Measurements from ENCODE around the gene KCNQ1OT1.

The KCNQ1OT1 gene

DNA sequence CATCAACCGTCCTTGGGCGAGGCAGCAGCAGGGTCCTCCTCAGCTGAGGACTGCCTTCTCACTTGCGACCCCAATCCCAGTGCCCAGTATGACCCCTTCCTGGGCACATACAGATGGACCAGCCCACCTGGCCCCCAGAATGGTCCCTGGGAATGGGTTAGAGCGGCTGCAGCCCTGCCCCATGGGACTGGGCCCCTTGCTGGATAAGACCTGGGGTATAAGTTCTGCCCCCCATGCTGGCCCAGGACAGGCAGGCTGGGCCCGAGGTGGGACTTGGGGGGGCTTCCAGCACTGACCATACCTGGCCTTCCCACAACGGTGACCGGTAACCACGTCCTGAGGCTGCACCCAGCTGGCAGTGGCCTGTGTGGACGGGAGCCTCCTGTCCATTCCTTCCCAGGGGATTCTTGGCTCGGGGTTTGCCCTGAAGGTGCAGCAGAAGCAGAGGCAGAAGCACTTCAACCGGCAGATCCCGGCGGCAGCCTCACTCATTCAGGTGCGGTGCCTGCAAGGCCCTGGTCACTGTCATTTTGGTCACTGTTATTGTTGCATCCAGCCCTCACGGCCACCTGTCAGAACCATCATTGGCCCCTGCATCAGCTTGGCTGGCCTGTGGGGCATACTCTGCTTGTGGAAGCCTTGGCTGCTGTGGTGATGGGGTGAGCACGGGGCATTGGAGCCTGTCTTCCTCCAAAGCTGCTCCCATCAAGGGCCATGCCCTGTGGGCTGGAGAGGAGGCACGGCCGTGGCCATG is 114.8 kb downstream of the KCNQ1OT1 start:
- DNase-seq (ENCODE audit: low read depth in 1 of 2, low spot score in 1 of 2), result no peak

DNA sequence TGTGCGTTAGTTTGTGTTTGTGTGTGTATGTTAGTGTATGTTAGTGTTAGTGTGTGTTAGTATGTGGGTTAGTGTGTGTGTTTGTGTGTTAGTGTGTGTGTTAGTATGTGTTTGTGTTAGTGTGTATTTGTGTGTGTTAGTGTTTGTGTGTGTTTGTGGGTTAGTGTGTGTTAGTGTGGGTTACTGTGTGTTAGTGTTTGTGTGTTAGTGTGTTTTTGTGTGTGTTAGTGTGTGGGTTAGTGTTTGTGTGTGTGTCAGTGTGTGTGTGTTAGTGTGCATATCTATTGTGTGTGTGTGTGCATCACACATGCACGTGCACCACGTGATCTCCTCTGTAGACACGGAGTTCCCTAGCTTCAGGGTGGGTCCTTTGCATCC is 115.4 kb downstream of the KCNQ1OT1 start:
- DNase-seq (ENCODE audit: low read depth in 1 of 2, low spot score in 1 of 2), result no peak

DNA sequence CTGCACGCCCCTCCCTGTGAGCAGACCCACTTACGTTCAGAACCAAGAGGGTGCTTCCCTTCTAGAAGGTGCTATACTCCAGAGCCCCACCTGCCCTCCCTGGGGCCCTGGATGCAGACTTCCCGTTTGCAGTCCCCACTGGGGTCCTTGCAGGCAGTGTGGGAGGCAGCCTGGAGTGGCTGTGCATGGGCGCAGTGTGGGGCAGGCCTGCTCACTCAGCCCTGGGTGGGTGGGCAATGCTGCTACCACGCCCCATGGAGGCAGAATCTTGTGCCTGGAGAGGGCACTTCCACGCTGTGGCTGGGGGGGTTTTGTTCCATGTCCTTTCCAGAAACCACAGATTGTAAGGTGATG is 116.2 kb downstream of the KCNQ1OT1 start:
- peak in 1 of 2 donors; percentile 0 for DNase-seq (ENCODE audit: low read depth in 1 of 2, low spot score in 1 of 2)

DNA sequence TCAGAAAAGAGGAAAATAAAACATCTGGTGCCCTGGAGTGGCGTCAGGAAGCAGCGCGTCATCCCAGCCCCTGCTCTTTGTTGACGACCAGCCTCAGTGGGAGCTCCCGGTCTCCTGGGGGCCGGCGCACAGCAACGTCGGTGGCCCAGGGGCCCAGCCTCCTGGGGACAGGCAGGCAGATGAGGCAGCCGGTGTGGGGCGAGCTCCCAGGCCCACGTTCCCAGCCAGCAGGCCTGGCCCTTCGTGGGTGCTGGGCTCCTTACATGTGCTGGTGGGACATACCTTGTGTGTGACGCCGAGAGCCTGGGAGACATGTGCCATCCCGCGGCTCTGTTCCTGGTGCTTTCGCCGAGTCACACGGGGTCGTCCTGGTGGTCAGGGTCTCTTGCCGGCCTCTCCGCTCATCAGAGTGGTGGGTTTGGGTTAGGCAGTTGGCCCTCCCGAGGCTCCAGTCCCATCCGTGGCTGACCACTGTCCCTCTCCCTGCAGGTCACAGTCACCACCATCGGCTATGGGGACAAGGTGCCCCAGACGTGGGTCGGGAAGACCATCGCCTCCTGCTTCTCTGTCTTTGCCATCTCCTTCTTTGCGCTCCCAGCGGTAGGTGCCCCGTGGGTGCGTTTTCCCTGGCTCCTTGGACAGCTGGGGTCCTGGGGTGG is 116.7 kb downstream of the KCNQ1OT1 start:
- no peak for DNase-seq (ENCODE audit: low read depth in 1 of 2, low spot score in 1 of 2)

DNA sequence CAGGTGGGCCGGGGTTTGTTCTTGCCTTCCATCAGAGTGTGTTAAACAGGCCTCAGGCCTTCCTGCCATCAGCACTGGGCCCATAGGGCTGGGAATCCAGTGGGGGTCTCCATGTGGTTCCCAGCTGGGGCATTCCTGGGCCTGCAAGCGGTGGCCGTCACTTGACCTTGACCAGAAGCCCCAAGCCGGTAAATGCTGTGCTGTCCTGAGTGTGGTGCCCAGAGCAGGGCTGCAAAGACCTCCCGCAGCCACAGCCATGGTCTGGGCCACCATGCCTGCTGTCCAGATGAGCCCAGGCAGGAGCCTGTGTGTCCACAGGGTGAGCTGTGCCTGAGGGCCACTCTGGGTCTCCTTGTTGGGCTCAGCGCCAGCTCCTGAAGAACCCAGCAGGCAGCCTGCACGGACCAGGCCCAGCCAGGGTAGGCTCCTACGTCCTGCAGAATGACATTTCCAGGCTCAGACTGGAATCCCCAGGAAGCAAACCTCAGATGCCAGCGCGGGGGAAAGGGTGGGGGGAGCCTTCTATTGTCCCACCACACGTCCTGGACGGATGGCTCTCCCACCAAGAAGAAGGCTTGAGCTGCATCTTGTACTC is 117.3 kb downstream of the KCNQ1OT1 start:
- DNase-seq (ENCODE audit: low read depth in 1 of 2, low spot score in 1 of 2), result peak in 1 of 2 donors; percentile 0

DNA sequence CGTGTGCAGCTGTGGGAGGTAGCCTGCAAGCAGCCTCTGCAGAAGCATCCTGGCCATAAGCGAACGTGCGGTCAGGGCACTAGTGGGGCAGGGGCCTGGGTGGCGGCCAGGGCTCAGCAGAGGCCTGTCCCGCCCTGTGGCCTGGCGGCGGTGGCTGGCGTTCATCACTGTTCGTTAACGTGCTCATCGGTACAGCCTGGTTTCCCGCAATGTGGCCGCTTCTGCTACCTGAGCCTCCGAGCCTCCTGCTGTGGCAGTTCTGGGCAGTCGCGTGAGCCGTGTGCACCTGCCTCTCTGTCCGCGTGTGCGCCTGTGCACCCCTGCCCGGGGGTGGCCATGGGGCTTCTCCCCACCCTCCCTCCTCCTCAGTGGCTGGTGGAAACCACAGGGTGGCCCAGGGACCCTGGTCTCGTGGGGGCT is 117.9 kb downstream of the KCNQ1OT1 start:
- peak in 1 of 2 donors; percentile 0 for DNase-seq (ENCODE audit: low read depth in 1 of 2, low spot score in 1 of 2)

DNA sequence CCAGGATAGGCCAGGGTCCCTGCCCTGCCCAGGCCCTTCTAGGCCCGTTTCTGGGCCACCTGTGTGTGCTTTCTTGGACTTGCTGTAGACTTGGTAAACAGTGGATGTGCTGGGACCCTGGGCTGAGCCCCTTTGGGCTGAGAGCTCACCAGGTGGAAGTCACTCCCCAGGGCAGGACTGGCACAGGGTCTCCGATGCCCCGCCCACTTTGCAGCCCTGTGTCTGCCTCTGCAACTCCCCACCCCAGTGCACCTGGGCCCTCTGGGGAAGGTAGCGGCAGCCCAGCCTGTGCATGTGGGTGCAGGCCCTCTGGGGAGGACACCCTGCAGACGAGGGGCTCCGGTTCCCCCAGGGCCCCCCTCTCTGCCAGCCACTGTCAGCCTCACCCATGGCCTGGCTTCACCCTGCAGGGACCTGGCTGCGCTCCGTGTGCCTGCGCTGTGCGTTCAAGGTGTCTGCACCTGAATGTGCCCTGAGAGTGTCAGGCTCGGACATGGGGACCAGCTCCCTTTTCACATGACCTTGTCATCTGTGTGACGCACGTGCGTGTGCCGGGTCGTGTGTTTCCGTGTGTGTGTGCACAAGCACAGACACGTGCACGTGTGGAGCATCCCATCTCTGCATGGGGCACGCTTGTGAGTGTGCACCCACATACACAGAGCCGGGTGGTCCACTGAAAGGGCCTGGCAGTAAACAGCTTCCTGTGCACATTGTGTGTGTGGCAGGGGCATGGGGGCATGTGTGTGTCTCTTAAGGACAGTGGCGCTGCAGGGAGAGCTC is 118.5 kb downstream of the KCNQ1OT1 start:
- DNase-seq (ENCODE audit: low read depth in 1 of 2, low spot score in 1 of 2), result no peak

DNA sequence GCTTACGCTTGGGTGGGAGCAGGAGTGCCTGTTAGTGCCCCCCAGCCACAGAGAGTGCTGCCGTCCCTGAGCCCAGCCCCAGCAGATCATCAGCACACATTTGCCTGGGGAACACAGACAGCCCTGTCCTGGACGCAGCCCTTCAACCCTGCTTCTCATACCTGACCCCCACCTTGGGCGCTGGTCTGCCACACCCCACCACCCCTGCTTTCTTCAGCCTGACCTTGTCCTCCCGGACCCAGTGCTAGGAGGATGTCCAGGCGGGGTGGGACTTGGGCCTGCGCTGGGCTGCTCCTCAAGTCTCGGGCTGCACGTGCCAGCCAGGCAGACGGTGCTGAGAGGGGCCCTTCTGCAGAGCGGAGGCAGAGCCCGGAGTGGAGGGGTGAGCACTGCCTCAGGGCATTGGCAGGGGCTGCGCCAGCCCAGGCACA is 119.2 kb downstream of the KCNQ1OT1 start:
- DNase-seq (ENCODE audit: low read depth in 1 of 2, low spot score in 1 of 2), result no peak

DNA sequence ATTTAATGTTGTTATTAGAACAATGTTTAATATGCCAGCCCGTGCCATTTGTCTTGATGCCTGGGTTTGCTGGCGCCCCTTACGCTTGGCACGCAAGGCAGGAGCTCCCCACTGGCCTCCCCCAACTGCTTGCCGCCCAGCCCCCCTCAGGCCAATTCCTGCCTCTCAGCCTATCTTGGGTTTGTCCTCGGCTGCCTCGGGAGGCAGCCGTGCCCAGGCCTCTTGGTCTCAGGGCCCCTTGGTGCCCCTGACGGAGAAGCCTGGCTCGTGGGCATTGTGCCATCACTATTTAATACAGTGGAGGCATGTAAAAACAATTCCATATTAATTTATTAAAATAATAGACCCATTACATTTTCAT is 119.8 kb downstream of the KCNQ1OT1 start:
- no peak for DNase-seq (ENCODE audit: low read depth in 1 of 2, low spot score in 1 of 2)

DNA sequence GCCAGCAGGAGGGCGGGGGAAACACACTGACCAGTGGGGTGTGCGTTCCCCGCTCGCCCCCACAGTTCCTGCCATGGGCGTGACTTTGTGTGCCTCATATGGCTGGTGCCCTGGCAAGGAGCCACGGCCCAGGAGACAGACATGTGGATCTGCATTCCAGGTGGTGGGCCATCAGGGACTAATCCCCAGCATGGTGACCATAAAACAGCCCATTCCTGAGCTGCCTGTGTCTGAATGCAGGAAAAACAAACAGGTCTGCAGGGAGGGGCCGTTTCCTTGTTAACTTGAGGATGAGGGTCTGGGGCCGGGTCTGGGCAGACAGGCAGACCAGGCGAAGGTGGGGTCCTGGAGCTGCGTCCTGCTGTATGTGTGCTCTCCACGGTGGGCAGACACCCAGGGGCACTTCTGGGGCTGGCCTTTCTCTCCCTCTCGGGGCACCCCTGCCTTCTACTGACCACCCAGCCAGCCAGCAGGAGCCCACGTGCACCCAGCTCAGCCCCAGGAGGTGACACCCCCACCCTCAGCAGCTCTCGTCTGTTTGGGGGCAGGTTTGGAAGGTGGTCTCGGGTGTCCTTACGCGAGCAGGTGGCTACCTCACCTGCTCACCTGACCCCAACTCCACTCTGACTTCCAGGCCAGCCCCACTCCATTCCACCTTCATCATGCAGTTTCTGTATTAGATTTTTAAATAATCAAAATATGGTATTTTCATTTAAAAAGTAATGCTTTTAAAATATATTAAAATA is 120.3 kb downstream of the KCNQ1OT1 start:
- DNase-seq (ENCODE audit: low read depth in 1 of 2, low spot score in 1 of 2), result peak in 1 of 2 donors; percentile 0

DNA sequence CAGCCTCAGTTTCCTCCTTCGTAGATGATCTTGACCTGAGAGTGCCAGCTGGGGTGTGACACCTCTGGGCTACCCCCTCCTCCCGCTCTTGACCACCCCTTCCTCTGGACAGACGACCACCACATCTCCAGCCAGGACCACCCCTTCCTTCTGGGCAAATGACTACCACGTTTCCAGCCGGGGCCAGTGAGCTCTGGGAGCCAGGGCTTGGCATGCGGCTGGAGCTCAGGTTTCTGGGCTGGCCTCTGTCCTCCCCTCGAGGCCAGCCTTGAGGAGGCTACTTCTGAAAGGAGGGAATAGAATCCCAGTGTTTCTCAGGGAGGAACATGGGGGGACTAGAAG is 120.9 kb downstream of the KCNQ1OT1 start:
- peak in 1 of 2 donors; percentile 1 for DNase-seq (ENCODE audit: low read depth in 1 of 2, low spot score in 1 of 2)

DNA sequence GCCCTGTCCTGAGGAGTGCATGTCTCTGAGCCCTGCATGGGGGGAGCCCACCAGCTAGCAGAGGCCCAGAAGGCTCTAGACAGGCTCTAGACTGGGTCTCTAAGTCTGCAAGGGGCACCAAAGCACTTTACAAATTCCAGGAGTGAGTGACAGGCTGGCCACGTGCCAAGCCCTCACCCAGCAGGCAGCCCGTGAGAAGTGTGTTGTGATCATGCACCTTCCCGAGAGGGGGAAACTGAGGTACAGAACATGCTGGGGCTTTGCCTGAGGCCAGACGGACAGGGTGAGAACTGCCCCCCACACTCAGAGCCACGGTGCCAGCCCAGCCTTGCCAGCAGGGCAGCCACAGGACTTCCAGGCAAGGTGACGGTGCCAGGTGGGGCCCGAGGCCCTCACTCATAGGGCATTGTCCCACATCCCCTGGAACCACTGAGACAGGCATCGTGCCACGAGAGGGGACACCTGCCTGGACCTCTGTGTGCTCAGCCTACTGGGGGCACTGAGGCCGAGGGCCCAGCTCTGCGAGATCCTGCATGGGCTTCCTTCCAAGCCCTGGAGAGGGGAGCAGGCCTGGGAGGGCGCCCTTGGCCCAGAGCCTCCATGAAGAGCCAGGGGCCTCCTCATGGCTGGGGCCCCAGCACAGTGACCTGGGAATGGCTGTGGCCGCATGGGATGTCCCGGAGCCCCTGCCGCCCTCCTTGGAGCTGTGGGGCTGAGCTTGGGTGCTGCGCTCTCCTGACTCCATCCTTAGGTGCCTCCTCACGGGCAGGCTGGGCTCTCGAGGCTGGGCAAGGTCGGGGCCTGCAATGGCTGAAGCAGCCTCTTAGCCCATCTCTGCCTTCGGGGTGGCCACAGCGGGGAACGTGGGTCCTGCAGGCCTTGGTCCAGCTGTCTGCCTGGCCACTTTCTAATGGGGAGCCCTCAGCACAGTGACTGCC is 121.5 kb downstream of the KCNQ1OT1 start:
- no peak for DNase-seq (ENCODE audit: low read depth in 1 of 2, low spot score in 1 of 2)

DNA sequence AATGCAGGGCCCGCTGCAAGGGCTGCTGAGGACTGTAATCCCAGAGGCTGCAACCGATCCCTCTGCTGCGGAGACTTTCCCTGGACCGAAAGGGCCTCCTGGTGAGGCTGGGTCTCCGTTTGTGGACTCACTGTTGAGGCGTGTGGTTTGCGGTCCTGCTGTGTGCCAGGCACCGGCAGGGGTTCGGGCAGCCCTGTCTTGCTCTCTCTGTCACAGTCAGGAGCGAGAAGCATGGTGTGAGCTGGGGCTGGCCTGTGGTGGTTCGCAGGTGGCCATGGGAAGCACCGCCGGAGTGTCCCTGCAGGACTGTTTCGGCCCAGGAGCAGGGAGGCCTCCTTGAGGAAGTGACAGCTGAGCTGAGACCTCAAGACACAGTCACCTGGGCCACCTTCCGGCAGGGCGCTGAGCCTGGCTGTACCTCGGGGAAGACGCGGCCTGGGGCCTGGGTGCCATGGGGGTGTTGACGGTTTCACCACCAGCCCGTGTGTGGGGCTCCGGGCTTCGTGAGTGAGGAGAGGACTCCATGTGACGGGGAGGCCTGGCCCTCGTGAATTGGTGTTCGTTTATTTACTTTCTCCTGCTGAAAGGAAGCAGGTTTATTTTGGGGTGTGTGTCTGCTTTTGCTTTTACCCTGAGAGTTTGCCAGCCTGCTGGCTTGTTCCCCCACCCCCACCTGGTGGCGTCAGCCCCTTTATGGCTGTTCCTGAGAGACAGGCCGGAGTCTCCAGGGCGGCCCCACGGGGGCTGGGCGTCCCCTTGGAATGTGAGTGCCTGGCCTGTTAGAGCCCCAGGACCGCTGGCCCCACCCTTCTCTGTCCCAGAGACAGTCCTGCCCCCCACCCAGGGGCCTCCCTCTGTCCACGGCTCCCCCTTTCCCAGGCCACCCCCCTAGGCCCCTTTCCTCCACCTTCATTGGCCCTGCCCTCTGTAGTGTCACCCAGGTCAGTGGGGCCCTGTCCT is 122.5 kb downstream of the KCNQ1OT1 start:
- DNase-seq (ENCODE audit: low read depth in 1 of 2, low spot score in 1 of 2), result no peak

DNA sequence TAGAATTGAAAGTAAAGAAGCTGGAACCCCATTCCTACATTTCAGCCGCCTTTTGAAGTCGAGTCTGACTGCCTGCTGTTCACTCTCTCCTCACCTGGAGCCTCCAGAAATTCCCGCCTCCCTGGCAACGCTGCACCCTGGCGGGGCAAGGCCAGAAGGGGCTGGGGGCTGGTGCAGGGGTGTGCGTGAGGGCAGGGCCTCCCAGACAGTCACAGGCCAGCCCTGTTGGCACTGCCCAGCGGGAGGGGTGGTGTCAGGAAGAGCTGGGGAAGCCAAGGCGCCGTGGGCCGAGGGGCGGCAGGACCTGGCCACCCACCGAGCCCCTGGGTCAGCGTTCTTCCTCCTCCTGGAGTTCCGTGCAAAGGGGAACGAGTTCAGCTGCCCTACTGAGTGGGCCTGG is 123.2 kb downstream of the KCNQ1OT1 start:
- DNase-seq (ENCODE audit: low read depth in 1 of 2, low spot score in 1 of 2), result no peak

DNA sequence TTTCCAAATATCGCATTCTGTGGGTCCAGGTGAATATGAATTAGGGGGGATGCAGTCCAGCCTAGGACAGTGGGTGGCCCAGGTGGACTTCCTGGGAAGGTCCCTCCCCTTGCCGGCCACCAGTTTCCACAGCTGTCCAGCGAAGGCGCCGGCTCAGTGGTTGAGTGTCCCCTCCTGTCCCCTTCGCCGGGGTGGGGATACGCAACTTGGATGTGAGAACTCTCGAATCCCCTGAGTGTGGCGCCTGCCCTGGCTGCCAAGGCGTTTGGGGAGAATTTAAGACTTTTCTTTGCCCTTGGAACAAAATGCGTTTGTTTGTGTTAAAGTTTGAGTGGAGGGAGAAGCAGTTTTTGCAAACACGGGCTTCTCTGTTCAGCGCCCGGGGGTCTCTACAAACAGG is 123.7 kb downstream of the KCNQ1OT1 start:
- no peak for DNase-seq (ENCODE audit: low read depth in 1 of 2, low spot score in 1 of 2)

DNA sequence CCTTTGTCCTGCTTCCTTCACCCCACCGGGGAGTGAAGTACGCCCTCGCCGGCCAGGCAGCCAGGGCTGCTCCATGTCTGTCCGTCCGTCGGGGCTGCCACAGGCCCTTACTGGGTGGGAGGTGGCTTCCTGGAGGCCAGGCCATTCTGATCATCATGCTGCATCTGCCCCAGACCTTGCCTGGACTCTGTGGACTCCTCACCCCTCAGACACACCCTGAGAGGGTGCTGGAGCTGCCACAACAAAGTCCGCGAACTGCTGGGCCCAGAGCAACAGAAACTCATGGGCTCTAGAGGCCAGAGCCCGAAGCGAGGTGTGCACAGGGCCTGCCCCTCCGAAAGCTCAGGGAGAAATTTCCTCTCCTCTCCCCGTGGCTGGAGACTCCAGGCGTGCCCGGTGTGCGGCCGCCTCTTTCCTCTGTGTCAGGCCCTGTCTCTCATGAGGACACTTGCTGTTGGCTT is 124.2 kb downstream of the KCNQ1OT1 start:
- DNase-seq (ENCODE audit: low read depth in 1 of 2, low spot score in 1 of 2), result no peak

DNA sequence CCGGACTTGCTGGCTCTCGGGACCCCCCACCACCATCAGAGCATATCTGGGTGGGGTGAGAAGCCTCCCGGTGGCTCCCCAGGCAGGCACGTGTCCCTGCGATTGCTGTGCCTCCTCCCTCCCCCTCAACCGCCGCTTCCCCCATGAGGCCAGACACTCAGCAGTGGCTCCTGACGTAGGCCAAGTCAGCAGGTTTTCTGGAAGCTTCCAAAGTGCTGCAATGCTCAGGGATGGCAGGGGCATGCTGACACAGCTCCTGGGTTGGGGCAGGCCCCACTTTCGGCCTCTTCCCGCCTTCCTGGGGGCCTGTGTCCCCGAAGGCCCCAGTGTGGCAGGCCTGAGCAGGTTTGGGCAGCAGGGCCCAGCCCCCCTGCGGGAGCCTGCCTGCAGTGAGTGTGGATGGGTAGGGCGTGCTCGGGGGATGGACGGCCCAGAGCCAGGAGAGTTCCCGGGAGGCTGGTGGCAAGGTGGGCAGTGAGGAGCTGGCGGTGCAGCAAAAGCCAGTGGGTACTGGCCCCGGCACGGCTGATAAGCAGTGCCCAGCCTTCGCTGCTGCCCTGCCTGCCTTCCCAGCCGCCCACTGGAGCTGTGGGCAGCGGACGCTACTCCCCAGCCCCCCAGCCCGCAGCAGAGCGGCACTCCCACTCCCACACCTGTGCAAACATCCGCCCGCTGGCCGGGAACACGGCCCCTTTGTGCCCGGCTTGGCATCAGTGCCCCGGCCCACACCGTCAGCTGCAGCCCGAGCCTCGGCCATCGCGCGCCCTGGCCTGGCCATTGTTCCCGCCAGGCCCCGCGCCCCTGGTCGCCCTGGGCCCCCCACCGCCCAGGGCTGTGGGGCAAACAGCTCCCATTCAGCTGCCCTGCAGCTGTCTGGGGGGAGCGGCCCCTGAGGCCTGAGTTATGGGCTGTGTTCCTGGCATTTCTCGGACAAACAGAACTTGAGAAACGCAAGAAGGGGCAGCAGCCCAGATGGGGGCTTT is 125.0 kb downstream of the KCNQ1OT1 start:
- DNase-seq (ENCODE audit: low read depth in 1 of 2, low spot score in 1 of 2), result no peak

Measured in stimulated activated CD4-positive, alpha-beta T cell treated with anti-CD3 and anti-CD28 coated beads, Interleukin-15, amount 100 ng/mL, for 1 hour (primary cell).